KMS-11 (cell line): ENCODE data around the gene CDX2.

Experiments used
- H2AFZ ChIP-seq: fragments of 200-600 bp; sonication (generic); 2 replicates; pipeline ENCODE4 v1.6.1; 2016; ENCODE audit warnings: antibody characterized with exemption, mixed run types, low read depth
- H3K27ac ChIP-seq: fragments of 200-600 bp; sonication (generic); 2 replicates; pipeline ENCODE4 v1.6.1; 2016; ENCODE audit warnings: mild to moderate bottlenecking, mixed run types
- H3K27me3 ChIP-seq: fragments of 200-600 bp; sonication (generic); 2 replicates; pipeline ENCODE4 v1.6.1; 2017; ENCODE audit warnings: mild to moderate bottlenecking, low read depth, mixed run types, moderate library complexity; ENCODE audit not compliant: insufficient read depth
- H3K36me3 ChIP-seq: fragments of 200-600 bp; sonication (generic); 2 replicates; pipeline ENCODE4 v1.6.1; 2017; ENCODE audit warnings: mild to moderate bottlenecking, mixed run types; ENCODE audit not compliant: insufficient read depth
- H3K4me1 ChIP-seq: fragments of 200-600 bp; sonication (generic); 2 replicates; pipeline ENCODE4 v1.6.1; 2016; ENCODE audit warnings: mild to moderate bottlenecking, low read depth, mixed run types; ENCODE audit not compliant: poor library complexity, severe bottlenecking
- H3K4me2 ChIP-seq: fragments of 200-600 bp; sonication (generic); 2 replicates; pipeline ENCODE4 v1.7.0; 2016; ENCODE audit warnings: mild to moderate bottlenecking, mixed run types
- H3K4me3 ChIP-seq: fragments of 200-600 bp; sonication (generic); IDR thresholded peaks from 2 replicates; pipeline ENCODE4 v1.6.1; 2017; ENCODE audit warnings: low read depth, low read length, mixed read lengths; ENCODE audit not compliant: insufficient read depth
- H3K79me2 ChIP-seq: fragments of 200-600 bp; sonication (generic); 2 replicates; pipeline ENCODE4 v1.6.1; 2016; ENCODE audit warnings: low read depth, mixed run types; ENCODE audit not compliant: insufficient read depth
- H3K9ac ChIP-seq: fragments of 200-600 bp; sonication (generic); 2 replicates; pipeline ENCODE4 v1.6.1; 2016; ENCODE audit warnings: mild to moderate bottlenecking, mixed run types
- H4K20me1 ChIP-seq: fragments of 200-600 bp; sonication (generic); 2 replicates; pipeline ENCODE4 v1.6.1; 2016; ENCODE audit warnings: mild to moderate bottlenecking, mixed run types; ENCODE audit not compliant: insufficient read depth
- TF ChIP-seq, protein P1 (sequence below): fragments of 200-600 bp; sonication (generic); conservative IDR thresholded peaks from 2 replicates; pipeline ENCODE4 v1.6.1; 2017; ENCODE audit warnings: low read depth, mild to moderate bottlenecking, antibody characterized with exemption, low read length, moderate library complexity, mixed read lengths

Gene CDX2

GRCh38 chr13:27988520-27988919, 19.4 kb upstream of the CDX2 start, which contains the start of gene URAD:
TSS of gene URAD (minus strand) at chr13:27988693. CDS start at chr13:27988637, 56 bp downstream.
- Histone ChIP-seq H3K27ac (no peak within 1 kb of the TSS), H3K36me3 (no peaks in the 10 kb centered on the region), H2AFZ (no peak within 1 kb of the TSS), H3K4me2 (no peak within 1 kb of the TSS), H3K27me3 (no peaks in the 10 kb centered on the region), H3K4me1 (no peaks in the 10 kb centered on the region), H3K4me3 (no peak within 1 kb of the TSS), H3K79me2 (no peaks in the 10 kb centered on the region), H3K9ac (no peak within 1 kb of the TSS), H4K20me1 (no peaks in the 10 kb centered on the region)
- TF ChIP-seq, protein P1, sequence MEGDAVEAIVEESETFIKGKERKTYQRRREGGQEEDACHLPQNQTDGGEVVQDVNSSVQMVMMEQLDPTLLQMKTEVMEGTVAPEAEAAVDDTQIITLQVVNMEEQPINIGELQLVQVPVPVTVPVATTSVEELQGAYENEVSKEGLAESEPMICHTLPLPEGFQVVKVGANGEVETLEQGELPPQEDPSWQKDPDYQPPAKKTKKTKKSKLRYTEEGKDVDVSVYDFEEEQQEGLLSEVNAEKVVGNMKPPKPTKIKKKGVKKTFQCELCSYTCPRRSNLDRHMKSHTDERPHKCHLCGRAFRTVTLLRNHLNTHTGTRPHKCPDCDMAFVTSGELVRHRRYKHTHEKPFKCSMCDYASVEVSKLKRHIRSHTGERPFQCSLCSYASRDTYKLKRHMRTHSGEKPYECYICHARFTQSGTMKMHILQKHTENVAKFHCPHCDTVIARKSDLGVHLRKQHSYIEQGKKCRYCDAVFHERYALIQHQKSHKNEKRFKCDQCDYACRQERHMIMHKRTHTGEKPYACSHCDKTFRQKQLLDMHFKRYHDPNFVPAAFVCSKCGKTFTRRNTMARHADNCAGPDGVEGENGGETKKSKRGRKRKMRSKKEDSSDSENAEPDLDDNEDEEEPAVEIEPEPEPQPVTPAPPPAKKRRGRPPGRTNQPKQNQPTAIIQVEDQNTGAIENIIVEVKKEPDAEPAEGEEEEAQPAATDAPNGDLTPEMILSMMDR = no peak

- H3K4me3 ChIP-seq = no peak overlapping the region
- no peaks in the 10 kb centered on the region for H3K36me3 ChIP-seq
- H3K79me2 ChIP-seq = no peaks in the 10 kb centered on the region
- TF ChIP-seq, protein P1 = no peak
- H4K20me1 ChIP-seq = no peaks in the 10 kb centered on the region
- no peak overlapping the region for H3K4me2 ChIP-seq
- H2AFZ ChIP-seq = no peak overlapping the region
- no peaks in the 10 kb centered on the region for H3K27me3 ChIP-seq
- H3K9ac ChIP-seq = no peak overlapping the region
- H3K27ac ChIP-seq = no peak overlapping the region
- H3K4me1 ChIP-seq = no peaks in the 10 kb centered on the region
Measured at GRCh38 chr13:27985600-27985999, 16.5 kb upstream of the CDX2 start.

DNA sequence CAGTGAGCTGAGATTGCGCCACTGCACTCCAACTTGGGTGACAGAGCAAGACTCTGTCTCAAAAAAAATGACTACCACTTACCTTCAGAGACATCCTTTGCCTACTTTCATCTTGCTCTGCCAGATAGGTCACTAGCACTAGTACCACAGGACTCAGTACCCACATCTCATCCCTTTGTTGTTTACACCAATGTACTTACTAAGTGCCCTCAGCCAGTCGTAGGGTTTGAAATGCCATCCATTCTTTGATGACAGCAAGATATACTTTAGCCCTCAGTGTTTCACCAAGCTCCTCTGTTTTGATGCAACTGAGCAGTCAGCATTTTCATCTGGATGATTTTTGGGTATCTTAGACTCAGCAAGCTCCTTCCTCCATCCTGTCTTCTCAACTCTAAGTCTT, 13.2 kb upstream of the CDX2 start:
- H3K27ac ChIP-seq = no peak overlapping the region

DNA sequence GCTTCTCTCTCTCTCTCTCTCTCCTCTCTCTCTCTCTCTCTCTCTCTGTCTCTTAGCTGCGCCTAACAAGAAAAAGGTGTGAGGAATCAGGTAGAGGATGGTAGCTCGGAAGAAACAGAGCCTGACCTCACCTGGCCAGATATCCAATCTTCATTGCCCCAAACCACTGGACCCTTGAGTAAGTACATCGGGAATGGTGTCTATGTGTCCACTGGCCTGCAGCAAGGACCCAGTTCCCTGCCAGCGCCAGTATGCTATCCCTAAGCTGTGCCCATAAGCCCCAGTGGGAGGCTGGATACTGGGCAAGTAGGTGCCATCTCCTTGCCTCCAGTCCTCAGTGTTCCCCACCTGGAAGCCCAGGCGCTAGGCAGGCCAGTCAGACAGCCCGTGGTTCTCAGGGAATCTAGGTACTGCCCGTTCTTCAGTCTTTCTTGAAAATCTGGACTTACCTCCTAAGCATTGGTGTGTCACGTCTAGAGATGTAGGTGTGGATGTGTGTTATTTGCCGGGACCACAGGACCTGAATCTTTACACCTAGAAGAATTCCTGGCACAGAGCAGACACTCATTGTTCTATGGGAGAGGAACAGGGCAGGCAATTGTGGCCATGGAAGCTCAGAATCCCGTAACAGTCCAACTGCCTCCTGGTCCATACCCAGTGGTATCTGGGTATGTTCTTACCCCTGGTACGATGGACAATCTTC, 12.0 kb upstream of the CDX2 start:
- Histone ChIP-seq H3K4me1 (no peaks in the 10 kb centered on the region), H3K27ac (no peak overlapping the region), H3K4me2 (no peak overlapping the region), H2AFZ (no peak overlapping the region), H3K9ac (no peak overlapping the region), H3K4me3 (no peak overlapping the region), H3K79me2 (no peaks in the 10 kb centered on the region), H4K20me1 (no peaks in the 10 kb centered on the region), H3K36me3 (no peaks in the 10 kb centered on the region), H3K27me3 (no peaks in the 10 kb centered on the region)
- TF ChIP-seq, protein P1 = no peak

More for the DNA sequence above, 13.2 kb upstream of the CDX2 start:
- Histone ChIP-seq H3K4me1 (no peaks in the 10 kb centered on the region), H4K20me1 (no peaks in the 10 kb centered on the region), H3K36me3 (no peaks in the 10 kb centered on the region), H3K9ac (no peak overlapping the region), H3K27me3 (no peaks in the 10 kb centered on the region), H3K79me2 (no peaks in the 10 kb centered on the region), H3K4me2 (no peak overlapping the region), H3K4me3 (no peak overlapping the region), H2AFZ (no peak overlapping the region)
- TF ChIP-seq, protein P1 = no peak
